Left ventricle myocardium inferior (tissue), 1 donor: ENCODE measurements around the gene RIPOR2. TPM values are rescaled to one million over a fixed set of nuclear protein-coding genes. Genes with fewer than 3 reads are reported as not detected.

ENCODE experiments used
- DNase-seq: peaks from one replicate; pipeline ENCODE4 v3.0.0-alpha.2; 2020
- H3K27ac ChIP-seq: fragments of 200-600 bp; replicated peaks from 2 replicates; pipeline ENCODE4 v1.8.0; 2021
- H3K27me3 ChIP-seq: fragments of 200-600 bp; 2 replicates; pipeline ENCODE4 v1.8.0; 2021; ENCODE audit warnings: low read depth
- H3K36me3 ChIP-seq: fragments of 200-600 bp; 2 replicates; pipeline ENCODE4 v1.8.0; 2021
- H3K4me1 ChIP-seq: fragments of 200-600 bp; 2 replicates; pipeline ENCODE4 v1.8.0; 2021
- H3K4me3 ChIP-seq: fragments of 200-600 bp; 2 replicates; pipeline ENCODE4 v1.8.0; 2021; ENCODE audit warnings: mild to moderate bottlenecking, moderate library complexity
- H3K9me3 ChIP-seq: fragments of 200-600 bp; replicated peaks from 2 replicates; pipeline ENCODE4 v1.8.0; 2021
- CTCF ChIP-seq: fragments of 200-600 bp; IDR thresholded peaks from 2 replicates; pipeline ENCODE4 v1.8.0; 2021; ENCODE audit warnings: antibody characterized with exemption, mild to moderate bottlenecking, borderline replicate concordance
- intact Hi-C: fragments of 100-400 bp; cut with micrococcal nuclease; formaldehyde crosslinking; loops from one replicate; pipeline ENCODE4 v1.11.0; 2022
- total RNA-seq: library from RNA; stranded (reverse); fragmentation: NEBNext Ultra II Directional; extraction: Animal tissue kit (Norgen Biotek cat#: 25700); gene quantifications from one replicate; pipeline ENCODE4 v1.2.1, GENCODE V29; 2021
- donor health status: DM: no; HTN: yes; CAD: no; lungs with severe emphysema.

Gene RIPOR2
- total RNA-seq, 1 donor from 2014 or later, result 3.1 TPM

- no peak overlapping the region for H3K27ac ChIP-seq
- no peak overlapping the region for H3K4me3 ChIP-seq
- intact Hi-C loops, result no loop called here
- H3K9me3 ChIP-seq, result no peaks in the 10 kb centered on the region
- no peak for DNase-seq
- H3K36me3 ChIP-seq, result peaks cover 24% of the 10 kb centered on the region
- H3K27me3 ChIP-seq, result no peaks in the 10 kb centered on the region
- no peak for TF ChIP-seq CTCF
- no peaks in the 10 kb centered on the region for H3K4me1 ChIP-seq
Observed at GRCh38 chr6:24823185-24823584, 112.6 kb downstream of the RIPOR2 start.

GRCh38 chr6:24822696-24823095 lies 113.1 kb downstream of the RIPOR2 start:
- Histone ChIP-seq H3K36me3 (peaks cover 21% of the 10 kb centered on the region), H3K27me3 (no peaks in the 10 kb centered on the region), H3K4me3 (no peak overlapping the region), H3K27ac (no peak overlapping the region), H3K4me1 (no peaks in the 10 kb centered on the region), H3K9me3 (no peaks in the 10 kb centered on the region)
- no peak for TF ChIP-seq CTCF
- intact Hi-C loops, result no loop called here
- no peak for DNase-seq

GRCh38 chr6:24821860-24822444 lies 113.8 kb downstream of the RIPOR2 start:
- H3K4me3 ChIP-seq, result no peak overlapping the region
- H3K36me3 ChIP-seq, result peaks cover 19% of the 10 kb centered on the region
- intact Hi-C loops, result no loop called here
- H3K27me3 ChIP-seq, result no peaks in the 10 kb centered on the region
- no peaks in the 10 kb centered on the region for H3K4me1 ChIP-seq
- H3K27ac ChIP-seq, result no peak overlapping the region
- DNase-seq, result no peak
- H3K9me3 ChIP-seq, result no peaks in the 10 kb centered on the region
- no peak for TF ChIP-seq CTCF

GRCh38 chr6:24818346-24818745 lies 117.4 kb downstream of the RIPOR2 start:
- no peak for DNase-seq
- TF ChIP-seq CTCF, result no peak
- H3K27me3 ChIP-seq, result no peaks in the 10 kb centered on the region
- H3K4me1 ChIP-seq, result no peaks in the 10 kb centered on the region
- no peaks in the 10 kb centered on the region for H3K36me3 ChIP-seq
- H3K27ac ChIP-seq, result no peak overlapping the region
- intact Hi-C loops, result no loop called here
- H3K9me3 ChIP-seq, result no peaks in the 10 kb centered on the region
- no peak overlapping the region for H3K4me3 ChIP-seq

- H3K36me3 ChIP-seq, result peaks cover 11% of the 10 kb centered on the region
- TF ChIP-seq CTCF, result no peak
- H3K9me3 ChIP-seq, result no peaks in the 10 kb centered on the region
- DNase-seq, result no peak
- no peak overlapping the region for H3K27ac ChIP-seq
- no peaks in the 10 kb centered on the region for H3K4me1 ChIP-seq
- H3K27me3 ChIP-seq, result no peaks in the 10 kb centered on the region
- no peak overlapping the region for H3K4me3 ChIP-seq
- intact Hi-C loops, result no loop called here
Observed at GRCh38 chr6:24809728-24810127, 126.0 kb downstream of the RIPOR2 start.
